Activated T-helper 1 cell treated with anti-CD3 and anti-CD28 coated beads, Interleukin-2, amount 50 U/mL, for 16 hours (primary cell): ENCODE data around the gene REEP6.

Experiments used
- DNase-seq, 2 donors: peaks; one replicate each; pipeline ENCODE4 v3.0.0-alpha.2; 2020; ENCODE audit warnings: low read depth in 1 of 2, low spot score in 1 of 2

The REEP6 gene

DNA sequence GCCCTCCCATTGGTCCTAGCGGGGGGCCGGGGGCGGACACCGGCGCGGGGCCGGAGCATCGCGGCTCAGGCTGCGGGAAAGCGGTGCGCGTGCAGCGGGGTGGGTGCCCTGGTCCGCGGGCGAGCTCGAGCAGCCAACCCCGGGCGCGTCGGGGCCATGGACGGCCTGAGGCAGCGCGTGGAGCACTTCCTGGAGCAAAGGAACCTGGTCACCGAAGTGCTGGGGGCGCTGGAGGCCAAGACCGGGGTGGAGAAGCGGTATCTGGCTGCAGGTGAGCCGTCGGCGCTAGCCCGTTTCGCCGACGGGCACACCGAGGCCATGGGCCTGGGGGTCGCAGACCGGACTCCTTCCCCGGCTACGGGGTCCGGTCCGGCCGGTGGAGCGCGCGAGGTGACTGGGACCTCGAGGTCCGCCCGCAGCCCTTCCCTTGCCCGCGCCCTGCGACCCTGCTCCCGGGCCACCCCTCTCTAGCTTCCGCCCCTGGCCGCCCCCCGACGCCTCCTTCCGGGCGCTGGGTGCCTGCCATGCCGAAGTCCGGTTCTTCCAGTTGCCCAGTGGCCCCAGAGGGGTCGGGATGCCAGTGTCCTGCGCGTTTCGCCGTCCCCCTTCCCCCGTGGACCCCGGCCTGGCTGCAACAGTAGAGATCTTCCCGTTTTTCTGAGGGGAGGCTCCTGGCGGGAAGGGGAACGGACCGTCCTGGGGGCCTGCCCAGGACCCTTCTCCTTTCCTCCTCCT, at the start of gene REEP6:
REEP6 (plus strand) TSS at position 68 of the 735 bp plus-strand sequence; CDS start at position 157, 89 bp downstream.
- no peak for DNase-seq

DNA sequence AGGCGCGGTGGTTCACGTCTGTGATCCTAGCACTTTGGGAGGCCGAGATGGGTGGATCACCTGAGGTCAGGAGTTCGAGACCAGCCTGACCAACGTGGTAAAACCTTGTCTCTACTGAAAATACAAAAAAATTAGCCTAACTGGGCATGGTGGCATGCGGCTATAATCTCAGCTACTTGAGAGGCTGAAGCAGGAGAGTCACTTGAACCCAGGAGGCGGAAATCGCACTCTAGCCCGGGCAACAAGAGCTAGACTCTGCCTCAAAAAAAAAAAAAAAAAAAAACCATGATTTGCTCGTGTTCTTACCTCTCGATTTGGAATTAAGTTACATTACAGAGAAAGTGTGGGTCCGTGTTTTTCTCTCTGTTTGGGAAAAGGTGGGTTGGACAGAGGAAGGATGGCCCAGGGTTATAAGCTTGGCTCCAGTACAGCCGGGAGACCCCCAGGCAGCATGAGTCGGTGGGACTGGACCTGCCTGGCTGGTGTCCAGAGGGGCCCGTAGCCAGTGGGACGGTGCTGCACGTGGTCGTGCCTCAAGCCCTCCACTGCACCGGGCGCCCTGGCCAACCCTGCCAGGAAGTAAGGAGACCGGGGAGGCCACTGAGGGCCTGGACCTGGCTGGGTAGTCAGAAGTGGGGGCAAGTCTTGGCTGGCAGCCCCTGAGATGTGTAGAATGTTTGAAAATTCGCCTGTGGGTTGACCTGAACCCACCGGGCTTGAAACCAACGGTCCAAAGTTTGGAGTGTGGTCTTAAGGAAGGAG, 49.1 kb upstream of the REEP6 start:
- no peak for DNase-seq

DNA sequence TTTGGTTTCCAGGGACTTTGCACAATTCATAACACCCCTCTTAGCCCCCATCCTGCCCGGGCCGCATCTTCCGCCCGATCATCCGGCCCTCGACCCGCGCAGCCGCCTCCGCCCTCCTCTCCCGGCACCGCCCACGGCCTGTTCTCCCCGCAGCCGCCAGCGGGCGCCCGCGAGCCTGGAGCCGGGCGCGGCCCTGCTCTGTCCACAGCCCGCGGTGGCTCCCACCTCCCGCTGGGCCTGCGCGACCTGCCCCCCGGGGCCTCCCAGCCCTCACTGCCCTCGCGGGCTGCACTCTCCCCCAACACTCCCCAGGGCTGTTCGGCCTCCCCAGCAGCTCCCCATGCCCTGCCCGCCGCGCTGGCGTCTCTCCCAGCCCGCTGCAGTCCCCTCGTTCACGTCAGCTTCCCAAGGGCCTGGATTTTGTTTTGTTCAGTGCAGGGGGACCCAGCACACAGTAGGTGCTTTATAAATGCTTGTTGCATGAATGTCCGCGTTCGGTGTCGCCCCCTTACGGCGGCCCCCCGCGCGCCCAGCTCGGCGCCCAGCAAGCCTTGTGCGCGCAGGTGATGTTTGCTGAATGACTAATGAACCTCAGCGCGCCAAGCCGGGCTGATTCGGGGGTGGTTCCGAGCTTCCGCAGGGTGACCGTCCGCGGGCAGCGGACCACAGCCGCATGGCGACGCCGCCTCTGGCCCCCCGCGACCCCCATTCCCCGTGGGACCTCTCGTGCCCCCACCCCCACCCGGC, 45.6 kb upstream of the REEP6 start:
- peak; percentile 48 to 61 for DNase-seq

- DNase-seq, result no peak
These were observed 44.9 kb upstream of the REEP6 start for GRCh38 chr19:1445932-1446712.

- DNase-seq, result no peak
These were observed 44.1 kb upstream of the REEP6 start for GRCh38 chr19:1446713-1447481.

- DNase-seq, result no peak
These were observed 43.5 kb upstream of the REEP6 start for GRCh38 chr19:1447504-1447903.

DNA sequence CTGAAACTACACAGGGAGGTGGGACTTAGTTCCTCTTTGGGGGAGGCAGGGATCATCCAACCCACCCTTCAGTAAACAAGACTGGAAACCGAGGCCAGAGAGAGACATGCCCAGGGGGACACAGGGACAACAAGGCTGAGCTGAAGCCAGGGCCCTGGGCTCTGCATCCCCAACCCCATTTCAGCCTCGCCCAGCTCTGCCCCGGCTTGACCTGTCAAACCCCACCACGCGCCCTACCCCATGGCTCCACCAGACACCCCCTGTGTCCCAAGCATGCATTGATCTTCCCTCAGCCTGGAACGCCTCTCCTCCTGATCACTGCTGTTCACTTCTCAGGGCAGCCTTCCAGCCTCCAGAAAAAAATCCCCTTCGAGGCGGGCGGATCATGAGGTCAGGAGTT, 43.0 kb upstream of the REEP6 start:
- DNase-seq, result no peak

GRCh38 chr19:1449467-1450442, 41.2 kb upstream of the REEP6 start, which contains the start of gene APC2:
Gene APC2, plus strand, starts transcription at chr19:1450121. Its CDS starts 2,881 bp downstream, at chr19:1453002.
- no peak for DNase-seq

DNA sequence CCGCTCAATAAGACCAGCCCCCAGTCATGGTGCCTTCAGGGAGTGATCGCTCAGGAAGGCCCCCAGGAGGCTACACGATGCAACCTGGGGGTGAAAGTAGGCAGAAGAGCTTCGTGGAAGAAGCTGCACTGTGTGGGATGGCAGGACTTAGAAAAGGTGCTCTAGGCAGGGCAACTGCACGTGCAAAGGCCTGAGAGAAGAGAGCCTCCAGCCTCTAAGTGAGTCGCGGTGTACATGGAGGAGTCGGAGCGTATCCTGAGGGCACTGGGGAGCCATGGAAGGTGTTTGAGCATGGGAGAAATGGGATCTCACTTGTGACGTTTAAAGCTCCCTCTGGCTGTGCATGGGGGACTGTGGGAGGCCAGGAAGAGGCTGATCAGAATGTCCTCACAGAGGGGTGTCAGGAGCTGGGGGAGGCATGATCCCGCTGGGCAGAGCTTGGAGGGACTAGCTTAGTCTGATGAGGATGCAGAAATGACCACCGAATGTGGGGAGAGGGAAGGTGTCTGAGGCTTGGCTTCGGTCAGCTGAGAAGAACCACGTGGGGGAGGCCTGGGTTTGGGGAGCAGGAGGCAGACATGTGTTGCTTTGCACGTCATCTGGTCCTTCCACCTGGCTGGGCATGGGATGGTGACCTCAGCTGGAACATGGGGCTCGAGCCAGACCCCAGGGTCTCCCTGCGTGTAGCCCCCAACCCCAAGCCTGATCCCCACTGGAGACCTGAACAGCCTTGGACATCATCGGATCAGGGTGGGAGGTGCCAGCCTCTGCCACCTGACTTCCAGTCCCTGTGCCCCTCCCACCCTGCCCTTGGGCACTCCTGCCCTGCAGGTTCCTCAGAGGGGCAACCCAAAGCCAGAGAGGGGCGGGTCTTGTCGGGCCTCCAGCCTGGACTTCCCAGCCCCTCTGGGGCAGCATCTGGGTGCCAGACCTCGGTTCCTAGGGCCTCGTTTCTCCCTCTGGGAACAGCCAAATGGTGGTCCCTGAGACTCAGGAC, 39.9 kb upstream of the REEP6 start:
- DNase-seq, result no peak

GRCh38 chr19:1451916-1452801, 38.8 kb upstream of the REEP6 start:
- DNase-seq, result no peak

DNA sequence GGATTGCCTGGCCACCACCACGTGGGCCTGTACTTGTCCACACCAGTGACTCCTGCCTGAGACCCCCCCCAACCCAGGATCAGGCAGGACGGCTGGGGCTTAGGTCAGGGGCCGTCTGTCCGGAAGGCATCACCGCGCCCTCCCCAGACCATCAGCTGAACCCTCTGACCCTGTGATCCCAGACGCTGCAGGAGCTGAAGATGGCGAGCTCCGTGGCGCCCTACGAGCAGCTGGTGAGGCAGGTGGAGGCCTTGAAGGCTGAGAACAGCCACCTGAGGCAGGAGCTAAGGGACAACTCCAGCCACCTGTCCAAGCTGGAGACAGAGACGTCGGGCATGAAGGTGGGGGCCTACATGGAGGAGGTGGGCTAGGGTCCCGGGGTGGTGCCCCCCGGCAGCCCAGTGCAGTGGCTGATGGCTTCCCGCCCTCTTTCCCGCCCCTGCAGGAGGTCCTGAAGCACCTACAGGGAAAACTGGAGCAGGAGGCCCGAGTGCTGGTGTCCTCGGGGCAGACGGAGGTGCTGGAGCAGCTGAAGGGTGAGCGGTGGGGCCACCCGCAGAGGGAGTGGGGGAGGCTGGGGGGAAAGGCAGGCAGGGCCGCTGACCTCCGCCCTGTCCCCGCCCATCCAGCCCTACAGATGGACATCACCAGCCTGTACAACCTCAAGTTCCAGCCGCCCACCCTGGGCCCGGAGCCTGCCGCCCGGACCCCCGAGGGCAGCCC, 38.0 kb upstream of the REEP6 start:
- no peak for DNase-seq

DNA sequence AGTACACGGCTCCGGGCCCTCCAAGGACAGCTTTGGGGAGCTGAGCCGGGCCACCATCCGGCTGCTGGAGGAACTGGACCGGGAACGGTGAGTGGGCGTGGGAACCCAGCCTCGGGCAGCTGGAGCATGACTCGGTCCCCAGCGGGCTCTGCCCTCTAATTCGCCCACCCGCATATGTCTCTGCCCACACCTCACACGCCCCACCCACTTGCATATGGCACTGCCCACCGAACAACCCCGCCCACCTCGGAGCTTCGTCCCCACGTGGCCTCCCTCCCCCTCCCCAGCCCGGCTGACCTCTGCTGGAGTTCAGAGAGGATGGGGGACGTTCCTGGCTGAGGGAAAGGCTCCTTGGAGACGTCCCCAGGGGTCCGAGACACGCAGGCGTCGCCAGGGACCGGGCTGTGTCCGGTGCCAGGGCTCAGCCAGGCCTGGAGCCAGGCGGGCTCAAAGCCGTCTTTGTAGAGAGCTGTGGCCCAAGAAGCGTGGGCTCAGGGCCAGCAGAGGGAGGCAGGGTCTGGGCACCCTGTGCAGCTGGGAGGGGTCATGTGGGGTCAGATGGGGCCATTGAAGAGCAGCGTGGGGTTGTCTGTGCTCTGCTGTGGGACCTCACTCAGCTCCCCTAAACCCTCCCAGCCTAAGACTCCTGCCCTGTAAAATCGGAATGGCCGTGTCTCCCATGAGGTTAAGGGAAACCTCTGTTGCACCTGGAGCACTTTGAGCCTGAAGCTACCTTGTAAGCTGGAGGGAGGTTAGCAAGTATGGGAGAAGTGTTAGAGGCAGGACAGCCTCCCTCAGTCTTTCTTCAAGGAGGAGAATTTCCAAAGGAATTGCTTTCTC, 37.2 kb upstream of the REEP6 start:
- no peak for DNase-seq

DNA sequence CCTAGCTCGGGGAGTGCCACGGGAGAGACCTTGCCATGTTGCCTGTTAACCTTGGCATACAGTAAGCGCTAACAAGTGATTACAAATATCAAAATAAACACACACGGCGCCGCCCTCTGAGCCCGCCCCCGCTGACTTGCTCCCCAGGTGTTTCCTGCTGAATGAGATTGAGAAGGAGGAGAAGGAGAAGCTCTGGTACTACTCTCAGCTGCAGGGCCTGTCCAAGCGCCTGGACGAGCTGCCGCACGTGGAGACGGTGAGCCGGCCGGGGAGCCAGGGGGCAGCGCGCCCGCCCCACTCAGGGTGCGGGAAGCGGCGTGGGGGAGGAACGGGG, 36.0 kb upstream of the REEP6 start:
- DNase-seq, result no peak

DNA sequence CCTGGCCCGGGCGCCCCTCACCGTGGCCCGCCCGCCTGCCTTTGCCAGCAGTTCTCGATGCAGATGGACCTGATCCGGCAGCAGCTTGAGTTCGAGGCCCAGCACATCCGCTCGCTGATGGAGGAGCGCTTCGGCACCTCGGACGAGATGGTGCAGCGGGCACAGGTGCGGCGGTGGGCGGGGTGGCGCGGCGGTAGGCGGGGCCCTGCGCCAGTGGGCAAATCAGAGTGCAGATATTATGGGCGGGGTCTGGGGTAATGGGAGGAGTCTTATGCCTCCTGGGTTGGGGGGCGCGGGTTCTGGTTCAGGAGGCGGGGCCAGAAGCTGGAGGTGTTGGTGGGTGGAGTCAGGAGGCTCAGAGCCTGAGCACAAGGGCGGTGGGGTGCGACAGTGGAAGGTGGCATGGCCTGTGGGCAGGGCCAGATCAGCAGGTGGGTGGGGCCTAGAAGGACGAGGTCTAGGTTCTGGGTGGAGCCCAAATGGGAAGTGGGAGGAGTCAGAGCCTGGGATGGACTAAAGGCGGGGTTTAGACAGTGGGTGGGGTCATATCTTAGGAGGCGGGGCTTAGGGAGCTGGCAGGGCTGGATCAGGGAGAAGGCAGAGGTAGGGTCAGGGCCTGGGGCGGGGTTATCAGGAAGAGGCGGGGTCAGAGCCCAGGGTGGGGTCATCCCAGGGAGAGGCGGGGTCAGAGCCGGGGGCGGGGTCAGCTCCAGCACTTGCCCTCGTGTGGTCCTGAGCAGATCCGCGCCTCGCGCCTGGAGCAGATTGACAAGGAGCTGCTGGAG, 35.5 kb upstream of the REEP6 start:
- no peak for DNase-seq
